ENCODE results near the gene ZNF91. TPM values are rescaled to one million over a fixed set of nuclear protein-coding genes. Genes with fewer than 3 reads are reported as not detected.

Gene ZNF91
- total RNA-seq, 1 experiment from 2014 or later: 43.5 TPM

DNA sequence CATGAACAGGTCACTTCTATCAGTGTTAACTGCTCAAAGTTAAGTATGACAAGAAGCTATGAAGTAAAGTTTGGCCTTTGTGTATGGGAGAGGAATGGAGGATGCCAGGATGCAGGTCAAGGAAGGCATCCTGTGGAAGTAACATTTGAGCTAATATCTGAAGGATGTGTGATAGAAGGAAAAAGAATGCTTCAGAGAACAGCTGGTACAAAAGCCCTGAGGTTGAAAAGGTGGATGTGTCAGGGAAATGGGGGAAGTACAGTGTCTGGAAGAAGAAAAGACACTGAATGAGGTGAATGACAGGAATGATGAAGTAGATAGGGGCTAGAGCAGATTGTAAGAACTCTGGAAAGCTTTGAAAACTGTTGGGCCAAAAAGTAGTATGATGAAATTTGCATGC, 67.1 kb downstream of the ZNF91 start:
- peaks cover 44 to 70% of the 10 kb centered on the region in 2 experiments for H3K9me3 Mint-ChIP-seq
- peaks cover 0 to 8% of the 10 kb centered on the region in 2 experiments; a peak in 2 of 4 replicates for H3K4me1 Mint-ChIP-seq
- TF ChIP-seq, protein P1, sequence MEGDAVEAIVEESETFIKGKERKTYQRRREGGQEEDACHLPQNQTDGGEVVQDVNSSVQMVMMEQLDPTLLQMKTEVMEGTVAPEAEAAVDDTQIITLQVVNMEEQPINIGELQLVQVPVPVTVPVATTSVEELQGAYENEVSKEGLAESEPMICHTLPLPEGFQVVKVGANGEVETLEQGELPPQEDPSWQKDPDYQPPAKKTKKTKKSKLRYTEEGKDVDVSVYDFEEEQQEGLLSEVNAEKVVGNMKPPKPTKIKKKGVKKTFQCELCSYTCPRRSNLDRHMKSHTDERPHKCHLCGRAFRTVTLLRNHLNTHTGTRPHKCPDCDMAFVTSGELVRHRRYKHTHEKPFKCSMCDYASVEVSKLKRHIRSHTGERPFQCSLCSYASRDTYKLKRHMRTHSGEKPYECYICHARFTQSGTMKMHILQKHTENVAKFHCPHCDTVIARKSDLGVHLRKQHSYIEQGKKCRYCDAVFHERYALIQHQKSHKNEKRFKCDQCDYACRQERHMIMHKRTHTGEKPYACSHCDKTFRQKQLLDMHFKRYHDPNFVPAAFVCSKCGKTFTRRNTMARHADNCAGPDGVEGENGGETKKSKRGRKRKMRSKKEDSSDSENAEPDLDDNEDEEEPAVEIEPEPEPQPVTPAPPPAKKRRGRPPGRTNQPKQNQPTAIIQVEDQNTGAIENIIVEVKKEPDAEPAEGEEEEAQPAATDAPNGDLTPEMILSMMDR (conservative IDR thresholded peaks at IDR 0.05): no peak

More for the DNA sequence above, 67.1 kb downstream of the ZNF91 start:
- Histone ChIP-seq H2AFZ (ENCODE audit: low read length) (no peak overlapping the region), H2BK12ac (ENCODE audit: insufficient read length, low read depth, low read length) (no peak overlapping the region), H3K23ac (ENCODE audit: insufficient read length, low read depth, low read length) (no peak overlapping the region), H3K4me2 (ENCODE audit: insufficient read depth, insufficient read length, low read length) (no peak overlapping the region), H2AK5ac (ENCODE audit: insufficient read length, low read length) (no peak overlapping the region), H4K5ac (ENCODE audit: insufficient read length, low read depth, low read length) (no peak overlapping the region), H4K91ac (ENCODE audit: insufficient read length, low read depth, low read length) (no peak overlapping the region), H3K79me1 (ENCODE audit: insufficient read depth, low read depth, low read length, poor library complexity, severe bottlenecking) (no peaks in the 10 kb centered on the region), H4K20me1 (ENCODE audit: control insufficient read depth, insufficient read depth, insufficient read length) (no peaks in the 10 kb centered on the region), H2BK20ac (ENCODE audit: low read depth, low read length, poor library complexity, severe bottlenecking) (no peak overlapping the region), H3K9me3 (ENCODE audit: control insufficient read depth, low read depth, low read length) (peaks cover 11% of the 10 kb centered on the region), H2BK5ac (ENCODE audit: insufficient read length, low read length) (no peak overlapping the region), H3K14ac (ENCODE audit: insufficient read depth, low read length) (no peak overlapping the region), H3K4me1 (ENCODE audit: insufficient read depth, low read length) (no peaks in the 10 kb centered on the region), H3K27ac (ENCODE audit: insufficient read length, low read depth, low read length) (no peak overlapping the region), H3K27me3 (ENCODE audit: insufficient read depth, low read length) (no peaks in the 10 kb centered on the region), H3K18ac (ENCODE audit: insufficient read length, low read depth, low read length) (no peak overlapping the region), H3K23me2 (ENCODE audit: insufficient read length, low read depth, low read length, poor library complexity, severe bottlenecking) (no peaks in the 10 kb centered on the region), H4K8ac (replicated peaks; ENCODE audit: insufficient read length, low read depth, low read length) (no peak overlapping the region), H3K79me2 (ENCODE audit: insufficient read depth, low read length) (no peaks in the 10 kb centered on the region), H2BK15ac (ENCODE audit: low read depth, low read length) (no peak overlapping the region), H2BK120ac (ENCODE audit: low read depth, low read length, poor library complexity, severe bottlenecking) (no peak overlapping the region), H3T11ph (ENCODE audit: low read length) (no peak overlapping the region), H3K9ac (ENCODE audit: extremely low read depth, insufficient read length, low read length) (no peak overlapping the region), H3K4ac (ENCODE audit: low read depth, low read length) (no peak overlapping the region), H3K56ac (ENCODE audit: insufficient read length, low read depth, low read length) (no peak overlapping the region)
- H3K36me3 Mint-ChIP-seq (ENCODE audit: insufficient read depth in 1 of 3, low read depth in 3 of 3): peaks cover 14 to 52% (median 31%) of the 10 kb centered on the region in 3 experiments
- H3K27ac Mint-ChIP-seq: no peak overlapping the region
- DNase-seq: no peak
- H3K4me3 Mint-ChIP-seq: no peak overlapping the region
- H3K27me3 Mint-ChIP-seq (ENCODE audit: low read depth): peaks cover 4% of the 10 kb centered on the region; the same call in 1 of the 2 replicates

Data from H9 (cell line).